Activated B cell treated with CpG ODN at 0.5 μM for 24 hours (primary cell): ENCODE data around the gene B3GNT7. TPM values are rescaled to one million over a fixed set of nuclear protein-coding genes. Genes with fewer than 3 reads are reported as not detected.
"Not testable (repeated sequence)": the region's sequence is repeated elsewhere in the genome, so short reads cannot be mapped to it uniquely, and the experiment has no call there.

Source experiments
- ATAC-seq: fragments of 200-7000 bp; cut with Tn5 transposase; one replicate; pipeline ENCODE4 v1.10.0; 2021; ENCODE audit warnings: low read depth, mild to moderate bottlenecking, moderate library complexity
- CTCF ChIA-PET: fragments of 350-600 bp; sonication (Branson Sonifier 250); formaldehyde crosslinking; loops from one replicate; lab custom pipeline; 2021; ENCODE audit warnings: antibody characterized with exemption; lab: Charles Lee
- POLR2A ChIA-PET: fragments of 350-600 bp; sonication (Branson Sonifier 250); formaldehyde crosslinking; loops from one replicate; lab custom pipeline; 2021; ENCODE audit warnings: antibody characterized with exemption; lab: Charles Lee
- DNase-seq: peaks from one replicate; pipeline ENCODE4 v3.0.0; 2022
- H3K27ac Mint-ChIP-seq: one replicate; pipeline ENCODE4 v1.8.0; 2020; ENCODE audit warnings: mixed read lengths
- H3K27me3 Mint-ChIP-seq: one replicate; pipeline ENCODE4 v1.8.0; 2021; ENCODE audit warnings: mixed read lengths
- H3K36me3 Mint-ChIP-seq: one replicate; pipeline ENCODE4 v1.8.0; 2021; ENCODE audit warnings: low read depth, mixed read lengths
- H3K4me1 Mint-ChIP-seq: one replicate; pipeline ENCODE4 v1.8.0; 2021; ENCODE audit warnings: mixed read lengths
- H3K4me3 Mint-ChIP-seq: one replicate; pipeline ENCODE4 v1.8.0; 2020; ENCODE audit warnings: mild to moderate bottlenecking, mixed read lengths
- H3K9me3 Mint-ChIP-seq: one replicate; pipeline ENCODE4 v1.8.0; 2020; ENCODE audit warnings: mixed read lengths
- CTCF ChIP-seq: fragments of 200-600 bp; IDR thresholded peaks from one replicate; pipeline ENCODE4 v1.8.0; 2022; ENCODE audit warnings: antibody characterized with exemption, mild to moderate bottlenecking
- intact Hi-C: fragments of 100-400 bp; cut with micrococcal nuclease; formaldehyde crosslinking; loops from one replicate; pipeline ENCODE4 v1.15.1; 2024
- total RNA-seq: library from RNA; stranded (reverse); gene quantifications from 2 replicates; pipeline ENCODE4 v1.2.3, GENCODE V29; 2022

The B3GNT7 gene
- total RNA-seq, 1 donor from 2014 or later, result 24.4 TPM

GRCh38 chr2:231398585-231398984 lies 3.1 kb downstream of the B3GNT7 start:
- ChIA-PET CTCF (interaction anchor here (0.7 to 1.4 kb wide), 2 partner anchors 160 to 171 kb away, joined by 3 read pairs; no protein-coding TSS in a partner anchor), POLR2A (no interaction called here)
- no peak for ATAC-seq
- no peaks in the 10 kb centered on the region for H3K27me3 Mint-ChIP-seq
- H3K36me3 Mint-ChIP-seq, result peaks cover 52% of the 10 kb centered on the region
- intact Hi-C loops, result no loop called here
- TF ChIP-seq CTCF, result no peak
- no peak for DNase-seq
- H3K4me1 Mint-ChIP-seq, result peaks cover 37% of the 10 kb centered on the region
- no peak overlapping the region for H3K4me3 Mint-ChIP-seq
- H3K27ac Mint-ChIP-seq, result no peak overlapping the region
- H3K9me3 Mint-ChIP-seq, result no peaks in the 10 kb centered on the region

GRCh38 chr2:231399046-231399852 lies 3.7 kb downstream of the B3GNT7 start:
- H3K27ac Mint-ChIP-seq, result no peak overlapping the region
- no peaks in the 10 kb centered on the region for H3K9me3 Mint-ChIP-seq
- H3K36me3 Mint-ChIP-seq, result peaks cover 49% of the 10 kb centered on the region
- H3K4me1 Mint-ChIP-seq, result peaks cover 33% of the 10 kb centered on the region
- no peak for TF ChIP-seq CTCF
- CTCF ChIA-PET, result interaction anchor here (0.7 to 2.2 kb wide), 7 partner anchors 7 to 172 kb away, joined by 3 to 11 read pairs (median 4); no protein-coding TSS in a partner anchor
- H3K4me3 Mint-ChIP-seq, result no peak overlapping the region
- ATAC-seq, result no peak
- no peak for DNase-seq
- POLR2A ChIA-PET, result no interaction called here
- H3K27me3 Mint-ChIP-seq, result no peaks in the 10 kb centered on the region
- intact Hi-C loops, result no loop called here

GRCh38 chr2:231399853-231400680 lies 4.6 kb downstream of the B3GNT7 start:
- peaks cover 44% of the 10 kb centered on the region for H3K36me3 Mint-ChIP-seq
- H3K9me3 Mint-ChIP-seq, result no peaks in the 10 kb centered on the region
- intact Hi-C loops, result no loop called here
- no peaks in the 10 kb centered on the region for H3K27me3 Mint-ChIP-seq
- ChIA-PET CTCF (interaction anchor here (1.2 to 2.2 kb wide), 9 partner anchors 8 to 296 kb away, joined by 3 to 14 read pairs (median 5); no protein-coding TSS in a partner anchor), POLR2A (interaction anchor here (0.6 to 1.3 kb wide), 6 partner anchors 20 to 176 kb away, joined by 3 to 11 read pairs (median 5); partner anchors contain the start of gene NCL)
- H3K27ac Mint-ChIP-seq, result no peak overlapping the region
- H3K4me3 Mint-ChIP-seq, result no peak overlapping the region
- H3K4me1 Mint-ChIP-seq, result peaks cover 27% of the 10 kb centered on the region
- DNase-seq, result no peak
- ATAC-seq, result no peak
- no peak for TF ChIP-seq CTCF

- intact Hi-C loops, H3K27ac Mint-ChIP-seq, H3K9me3 Mint-ChIP-seq, DNase-seq, ATAC-seq, H3K4me3 Mint-ChIP-seq, H3K27me3 Mint-ChIP-seq: not testable (repeated sequence)
- POLR2A ChIA-PET, result interaction anchor here (0.7 to 1.3 kb wide), 3 partner anchors 19 to 173 kb away, joined by 3 to 11 read pairs (median 4); partner anchors contain the start of gene NCL
- peaks cover 32% of the 10 kb centered on the region for H3K4me1 Mint-ChIP-seq
- CTCF ChIA-PET, result interaction anchor here (1.2 to 2.2 kb wide), 9 partner anchors 8 to 297 kb away, joined by 3 to 14 read pairs (median 5); no protein-coding TSS in a partner anchor
- peaks cover 44% of the 10 kb centered on the region for H3K36me3 Mint-ChIP-seq
Observed at GRCh38 chr2:231400681-231401080, 5.2 kb downstream of the B3GNT7 start.

GRCh38 chr2:231401101-231401500 lies 5.6 kb downstream of the B3GNT7 start:
- ChIA-PET CTCF (interaction anchor here (1.2 to 2.2 kb wide), 8 partner anchors 9 to 297 kb away, joined by 3 to 14 read pairs (median 4); no protein-coding TSS in a partner anchor), POLR2A (interaction anchor here (0.7 to 1.3 kb wide), 2 partner anchors 63 to 173 kb away, joined by 3 to 4 read pairs; partner anchors contain the start of gene NCL)
- H3K9me3 Mint-ChIP-seq, DNase-seq, ATAC-seq, H3K27ac Mint-ChIP-seq, intact Hi-C loops, H3K27me3 Mint-ChIP-seq, H3K4me3 Mint-ChIP-seq: not testable (repeated sequence)
- Mint-ChIP-seq H3K36me3 (peaks cover 44% of the 10 kb centered on the region), H3K4me1 (peaks cover 36% of the 10 kb centered on the region)

GRCh38 chr2:231403421-231404182 lies 8.1 kb downstream of the B3GNT7 start:
- intact Hi-C loops, result loop anchor here (2.0 kb wide), 1 partner anchor 155 kb away; no protein-coding TSS in a partner anchor
- Mint-ChIP-seq H3K4me1 (peaks cover 20% of the 10 kb centered on the region), H3K36me3 (peaks cover 26% of the 10 kb centered on the region)
- H3K27ac Mint-ChIP-seq, H3K9me3 Mint-ChIP-seq, H3K4me3 Mint-ChIP-seq, DNase-seq, ATAC-seq, H3K27me3 Mint-ChIP-seq, POLR2A ChIA-PET: not testable (repeated sequence)
- CTCF ChIA-PET, result interaction anchor here (0.8 to 4.1 kb wide), 4 partner anchors 10 to 300 kb away, joined by 3 to 24 read pairs (median 5); no protein-coding TSS in a partner anchor

- not testable (repeated sequence) for H3K4me3 Mint-ChIP-seq
- H3K36me3 Mint-ChIP-seq, result peaks cover 21% of the 10 kb centered on the region
Observed at GRCh38 chr2:231404183-231404578, 8.7 kb downstream of the B3GNT7 start.

More at GRCh38 chr2:231404183-231404578, 8.7 kb downstream of the B3GNT7 start:
- peaks cover 20% of the 10 kb centered on the region for H3K4me1 Mint-ChIP-seq
- H3K9me3 Mint-ChIP-seq, POLR2A ChIA-PET, H3K27me3 Mint-ChIP-seq, H3K27ac Mint-ChIP-seq, DNase-seq, ATAC-seq: not testable (repeated sequence)
- CTCF ChIA-PET, result interaction anchor here (0.8 to 4.1 kb wide), 4 partner anchors 11 to 301 kb away, joined by 3 to 24 read pairs (median 5); no protein-coding TSS in a partner anchor
- intact Hi-C loops, result loop anchor here (2.0 kb wide), 1 partner anchor 155 kb away; no protein-coding TSS in a partner anchor
